GM19035 (cell line): ENCODE data around the gene C2CD5.
A peak's percentile ranks its signal among the peaks of the same experiment; 100 is the strongest.

Source experiments
- ATAC-seq: cut with Tn5 transposase; IDR thresholded peaks from one replicate; pipeline ENCODE4 v1.9.1; 2021; ENCODE audit not compliant: unreplicated experiment

C2CD5 gene

GRCh38 chr12:22415342-22416309, 128.7 kb downstream of the C2CD5 start:
- no peak for ATAC-seq

- ATAC-seq = no peak
These were observed 129.6 kb downstream of the C2CD5 start for GRCh38 chr12:22414742-22415141.

- ATAC-seq = no peak
These were observed 130.8 kb downstream of the C2CD5 start for GRCh38 chr12:22413592-22413991.

GRCh38 chr12:22412581-22412980, 131.8 kb downstream of the C2CD5 start:
- no peak for ATAC-seq

GRCh38 chr12:22410486-22410885, 133.9 kb downstream of the C2CD5 start:
- no peak for ATAC-seq

GRCh38 chr12:22409377-22410164, 134.8 kb downstream of the C2CD5 start:
- ATAC-seq = peak; percentile 95

- ATAC-seq = no peak
These were observed 135.5 kb downstream of the C2CD5 start for GRCh38 chr12:22408610-22409376.

GRCh38 chr12:22407397-22407796, 136.9 kb downstream of the C2CD5 start:
- ATAC-seq = no peak

GRCh38 chr12:22406627-22407026, 137.7 kb downstream of the C2CD5 start:
- no peak for ATAC-seq

- no peak for ATAC-seq
These were observed 144.7 kb downstream of the C2CD5 start for GRCh38 chr12:22399464-22400180.
